KOPT-K1 (cell line): ENCODE measurements around the gene DOK6.

Experiments
- H3K27ac ChIP-seq: fragments of 200-600 bp; sonication (generic); 2 replicates; pipeline ENCODE4 v1.5.1; 2016; ENCODE audit warnings: antibody characterized with exemption, mild to moderate bottlenecking, low read depth, low read length; ENCODE audit not compliant: poor library complexity, severe bottlenecking
- H3K36me3 ChIP-seq: fragments of 200-600 bp; sonication (generic); 2 replicates; pipeline ENCODE4 v1.5.1; 2017; ENCODE audit warnings: antibody characterized with exemption, mild to moderate bottlenecking, low read length, moderate library complexity; ENCODE audit not compliant: insufficient read depth
- H3K9me3 ChIP-seq: fragments of 200-600 bp; sonication (generic); 2 replicates; pipeline ENCODE4 v1.5.1; 2017; ENCODE audit warnings: antibody characterized with exemption, low read length, mild to moderate bottlenecking; ENCODE audit not compliant: insufficient read depth, poor library complexity, severe bottlenecking

The DOK6 gene

DNA sequence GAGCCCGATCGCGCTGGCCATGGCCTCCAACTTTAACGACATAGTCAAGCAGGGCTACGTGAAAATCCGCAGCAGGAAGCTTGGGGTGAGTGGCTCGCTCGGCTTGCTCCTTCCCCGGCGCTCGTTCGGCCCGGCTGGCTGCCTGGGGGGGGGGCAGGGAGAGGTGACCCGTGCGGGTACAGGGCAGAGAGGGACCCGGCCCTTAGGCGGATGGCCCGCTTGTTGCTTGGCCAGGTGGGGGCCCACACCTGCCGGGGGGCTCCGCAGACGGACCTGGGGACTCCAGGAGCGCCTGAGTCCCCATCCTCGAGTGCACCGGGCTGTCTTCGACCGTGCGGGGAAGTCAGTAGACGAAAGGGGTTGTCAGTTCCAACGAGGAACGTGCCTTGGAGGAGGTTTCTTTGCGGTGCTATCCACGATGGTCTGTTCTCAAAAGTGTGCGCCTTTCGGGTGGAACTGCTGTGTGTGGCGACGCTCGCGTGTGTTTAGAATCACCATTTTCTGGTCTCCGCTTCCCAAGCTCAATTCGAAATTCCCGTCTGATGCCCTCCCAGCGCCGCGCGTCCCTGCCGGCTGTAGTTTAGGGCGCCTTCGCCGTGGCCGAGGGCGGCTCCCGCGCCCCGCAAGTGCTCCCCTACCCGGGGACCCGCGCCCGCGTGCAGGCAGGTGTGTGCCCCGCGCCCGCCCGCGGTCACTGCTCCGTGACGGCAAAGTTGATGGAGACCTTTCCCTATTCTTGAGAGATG, 711 bp downstream of the DOK6 start:
- Histone ChIP-seq H3K27ac (no peak overlapping the region), H3K9me3 (peaks cover 11% of the 10 kb centered on the region), H3K36me3 (no peaks in the 10 kb centered on the region)

DNA sequence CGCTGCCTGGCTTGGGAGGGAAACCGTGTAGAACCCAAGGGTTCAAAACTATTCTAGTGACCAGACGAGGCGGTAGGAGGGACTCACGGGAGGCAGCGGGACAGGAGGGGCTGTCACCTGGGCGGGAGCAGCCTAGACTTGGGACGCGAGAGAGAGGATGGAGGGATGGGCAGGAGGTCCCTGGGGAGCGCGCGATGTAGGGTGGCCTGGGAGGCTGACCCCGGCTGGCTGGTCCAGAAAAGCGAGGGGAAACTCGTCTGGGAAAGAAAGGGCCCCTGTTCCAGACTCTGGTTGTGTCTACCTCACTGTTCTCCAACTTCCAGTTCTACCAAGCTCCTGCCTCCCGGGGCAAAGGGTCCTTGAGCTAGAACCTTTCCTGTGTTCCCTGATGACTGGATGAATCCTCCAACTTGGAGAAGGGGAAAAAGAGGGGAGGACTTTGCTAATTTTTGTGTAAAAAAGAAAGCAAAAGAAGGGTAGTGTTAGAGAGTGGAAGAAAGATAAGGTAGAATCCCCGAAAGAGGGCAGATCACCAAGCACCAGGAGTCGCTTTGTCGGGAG, 1.4 kb downstream of the DOK6 start:
- Histone ChIP-seq H3K9me3 (peaks cover 11% of the 10 kb centered on the region), H3K27ac (no peak overlapping the region), H3K36me3 (no peaks in the 10 kb centered on the region)

DNA sequence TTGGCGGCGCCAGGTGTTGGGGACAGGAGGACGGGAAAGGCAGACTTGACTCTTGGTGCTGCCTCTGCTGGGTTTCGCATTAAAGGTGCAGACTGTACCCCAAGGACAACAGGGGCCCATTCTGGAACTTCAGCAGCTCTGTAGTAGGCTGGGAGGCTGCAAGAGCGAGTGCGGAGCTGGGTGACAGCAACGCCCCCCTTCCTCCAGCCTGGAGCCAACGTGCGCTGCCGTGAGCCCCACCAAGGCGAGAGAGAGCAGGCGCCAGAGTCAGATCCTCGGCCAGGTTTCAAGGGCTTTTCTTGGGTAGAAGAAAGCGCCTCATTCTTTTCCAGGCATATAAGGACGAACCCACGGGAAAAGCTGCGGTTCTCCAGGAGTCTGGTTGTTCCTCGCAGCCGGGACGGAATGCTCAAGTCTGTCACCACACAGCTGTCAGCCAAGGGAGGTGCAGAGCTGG, 1.9 kb downstream of the DOK6 start:
- peaks cover 11% of the 10 kb centered on the region for H3K9me3 ChIP-seq
- H3K36me3 ChIP-seq: no peaks in the 10 kb centered on the region

DNA sequence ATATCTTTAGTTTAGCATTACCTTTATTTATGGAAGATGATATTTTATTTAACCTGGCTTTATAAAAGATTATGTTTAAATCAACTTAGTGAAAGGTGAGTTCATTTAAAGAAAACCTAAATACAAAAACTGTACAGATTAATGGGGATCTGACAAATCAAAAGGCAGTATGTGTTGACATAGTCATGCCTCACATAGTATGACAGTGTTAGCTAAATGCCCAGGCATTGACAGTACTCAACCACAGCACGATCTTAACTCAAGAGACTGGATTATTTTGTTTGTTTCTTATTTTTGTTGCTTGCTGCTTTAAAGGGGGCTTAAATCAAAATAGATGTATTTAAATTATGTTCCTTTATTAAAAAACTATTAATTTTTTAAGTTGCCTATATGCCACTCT, 7.8 kb downstream of the DOK6 start:
- H3K9me3 ChIP-seq: no peaks in the 10 kb centered on the region
- no peak overlapping the region for H3K27ac ChIP-seq
- no peaks in the 10 kb centered on the region for H3K36me3 ChIP-seq

More for the DNA sequence above, 1.9 kb downstream of the DOK6 start:
- no peak overlapping the region for H3K27ac ChIP-seq

DNA sequence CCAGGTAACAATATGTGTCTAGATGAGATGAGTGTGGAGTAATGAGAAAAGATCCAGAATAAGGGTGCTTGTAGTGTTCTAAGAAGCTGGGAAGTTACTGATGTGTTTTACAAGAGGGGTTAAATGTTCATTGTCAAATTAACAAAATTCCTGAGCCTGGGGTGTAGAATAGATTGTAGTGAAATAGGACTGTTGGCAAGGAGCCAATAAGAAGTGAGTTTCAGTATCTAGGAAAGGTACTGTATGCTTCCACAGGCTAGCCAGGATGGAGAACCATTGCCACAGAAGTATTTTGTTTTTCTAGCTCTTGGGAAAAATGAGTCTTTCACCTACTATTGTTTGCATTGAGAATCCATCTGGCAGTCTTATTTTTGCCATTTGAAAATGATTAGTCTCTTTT, 10.5 kb downstream of the DOK6 start:
- Histone ChIP-seq H3K36me3 (no peaks in the 10 kb centered on the region), H3K9me3 (no peaks in the 10 kb centered on the region), H3K27ac (no peak overlapping the region)

DNA sequence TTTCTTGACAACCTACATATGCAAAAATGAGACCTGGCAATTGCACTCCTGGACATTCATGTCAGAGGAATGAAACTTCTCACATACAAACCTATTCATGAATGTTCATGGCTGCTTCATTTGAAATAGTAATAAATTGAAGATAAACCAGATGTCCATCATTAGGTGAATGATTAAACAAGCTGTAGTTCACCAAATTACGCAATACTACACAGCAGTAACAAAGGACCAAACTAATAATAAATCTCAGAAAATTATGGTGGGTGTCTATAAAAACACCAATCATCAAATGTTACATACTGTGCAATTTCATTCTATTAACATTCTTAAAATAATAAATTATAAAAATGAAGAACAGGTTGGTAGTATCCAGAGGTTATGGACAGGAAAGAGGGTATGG, 13.5 kb downstream of the DOK6 start:
- Histone ChIP-seq H3K36me3 (no peaks in the 10 kb centered on the region), H3K27ac (no peak overlapping the region), H3K9me3 (no peaks in the 10 kb centered on the region)

DNA sequence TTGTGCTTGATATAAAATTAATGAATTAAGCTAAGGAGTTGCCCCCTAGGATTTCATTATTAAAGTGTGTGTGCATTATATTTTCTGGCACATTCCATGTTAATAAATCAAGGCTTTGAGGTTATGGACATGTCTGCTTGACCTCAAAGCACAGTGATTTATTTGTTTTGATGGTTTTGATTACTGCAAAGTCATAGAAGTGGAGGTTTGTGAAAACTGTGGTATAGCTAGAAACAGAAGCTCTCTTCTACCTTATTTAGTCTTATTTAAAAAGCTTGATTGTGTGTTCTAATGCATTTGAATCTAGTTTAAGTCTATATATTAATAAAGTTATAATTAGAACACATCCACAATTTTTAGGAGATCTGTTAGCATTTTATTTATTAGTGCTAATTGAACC, 32.2 kb downstream of the DOK6 start:
- no peaks in the 10 kb centered on the region for H3K9me3 ChIP-seq
- H3K27ac ChIP-seq: no peak overlapping the region
- H3K36me3 ChIP-seq: no peaks in the 10 kb centered on the region

DNA sequence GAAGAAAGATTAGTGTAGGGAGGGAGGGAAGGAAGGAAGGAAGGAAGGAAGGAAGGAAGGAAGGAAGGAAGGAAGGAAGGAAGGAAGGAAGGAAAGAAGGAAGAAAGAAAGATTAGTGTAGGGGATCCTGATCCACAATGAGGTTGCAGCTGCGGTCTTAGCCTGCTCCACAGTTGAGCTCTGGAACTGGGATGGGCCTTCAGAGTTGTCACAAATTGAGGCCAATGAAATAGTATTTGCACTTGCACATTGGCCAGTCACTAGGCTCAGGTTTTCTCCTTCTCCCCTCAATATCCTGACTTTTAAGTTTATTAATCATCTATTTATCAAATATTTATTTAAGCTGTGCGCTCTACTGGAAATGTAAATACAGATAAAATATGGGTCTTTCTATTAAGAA, 34.3 kb downstream of the DOK6 start:
- no peaks in the 10 kb centered on the region for H3K36me3 ChIP-seq
- no peak overlapping the region for H3K27ac ChIP-seq
- H3K9me3 ChIP-seq: no peaks in the 10 kb centered on the region

DNA sequence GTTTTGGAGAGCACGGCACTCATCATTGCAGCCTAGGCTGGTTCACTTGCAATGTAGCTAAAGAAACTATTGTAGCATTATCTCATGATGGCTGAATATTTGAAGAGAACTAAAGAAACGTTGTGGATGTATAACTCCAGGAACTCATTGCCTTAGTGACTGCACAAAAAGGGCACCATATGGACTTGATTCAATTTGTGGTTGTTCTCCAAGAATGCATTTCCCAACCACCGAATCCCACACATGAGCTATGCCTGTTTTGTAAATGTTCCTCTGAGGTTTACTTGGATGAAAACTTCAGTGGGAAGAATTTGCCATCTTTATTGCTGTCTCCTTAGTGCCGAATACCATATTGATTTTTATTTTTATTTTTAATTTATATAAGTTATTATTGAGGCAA, 43.5 kb downstream of the DOK6 start:
- Histone ChIP-seq H3K36me3 (no peaks in the 10 kb centered on the region), H3K27ac (no peak overlapping the region), H3K9me3 (peaks cover 3% of the 10 kb centered on the region)

DNA sequence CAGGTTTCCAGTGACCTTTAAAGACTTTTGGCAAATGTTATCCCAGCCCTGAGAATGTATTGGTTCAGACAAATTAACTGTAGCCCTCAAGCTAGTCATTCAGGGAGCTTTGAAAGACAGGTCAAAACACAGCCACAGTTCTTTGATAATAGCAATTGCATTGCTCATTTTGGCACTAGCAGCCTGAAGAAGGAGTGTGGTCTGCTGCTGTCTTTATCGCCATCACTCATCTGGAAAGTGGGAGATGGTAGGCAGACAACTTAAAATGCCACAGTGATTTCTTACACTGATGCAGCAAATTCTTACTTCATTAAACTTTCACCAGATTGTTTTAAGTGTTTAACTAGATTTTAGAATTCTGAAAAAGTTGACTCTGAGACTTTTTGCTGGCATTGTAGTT, 47.2 kb downstream of the DOK6 start:
- H3K27ac ChIP-seq: no peak overlapping the region
- H3K9me3 ChIP-seq: peaks cover 3% of the 10 kb centered on the region
- H3K36me3 ChIP-seq: no peaks in the 10 kb centered on the region

DNA sequence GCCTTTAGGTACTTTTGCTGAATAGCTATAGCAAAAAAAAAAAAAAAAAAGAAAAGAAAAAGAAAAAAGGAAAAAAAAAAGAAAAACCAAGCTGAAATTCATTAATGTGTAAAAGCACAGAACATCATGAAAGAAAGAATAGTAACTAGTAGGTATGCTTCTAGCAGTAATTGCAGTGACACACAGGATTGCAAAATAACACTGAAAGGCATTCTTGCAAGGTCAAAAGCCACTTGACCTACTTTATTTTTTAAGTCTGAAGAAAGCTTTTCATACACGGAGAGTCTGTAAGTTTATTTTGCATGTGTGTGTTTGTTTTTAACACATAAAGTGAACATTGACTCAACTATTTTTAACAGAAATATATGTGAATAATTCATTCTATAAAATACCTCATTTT, 54.4 kb downstream of the DOK6 start:
- Histone ChIP-seq H3K36me3 (no peaks in the 10 kb centered on the region), H3K9me3 (no peaks in the 10 kb centered on the region), H3K27ac (no peak overlapping the region)

DNA sequence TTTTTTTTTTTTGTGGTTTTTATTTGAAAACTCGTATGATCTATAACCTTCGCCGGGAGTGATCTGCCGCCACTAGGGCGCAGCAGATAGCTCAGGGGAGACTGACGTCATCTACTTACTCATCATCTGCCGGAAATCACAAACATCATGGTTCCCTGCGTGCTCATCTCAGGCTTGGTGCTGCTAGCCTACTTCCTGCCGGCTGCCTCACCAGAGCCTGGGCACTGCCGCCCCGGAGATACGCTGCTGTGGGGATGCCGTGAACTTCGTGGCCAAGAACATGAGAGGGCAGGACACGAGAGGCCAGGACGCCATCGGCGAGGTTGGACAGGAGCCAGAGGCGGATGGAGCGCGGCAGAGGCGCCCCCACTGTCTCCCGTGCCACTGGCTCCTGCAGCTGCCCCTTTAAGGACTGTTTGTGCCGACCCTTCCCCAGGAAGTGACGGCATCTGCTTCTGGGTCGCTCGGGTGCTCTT, 68.8 kb downstream of the DOK6 start:
- Histone ChIP-seq H3K36me3 (no peaks in the 10 kb centered on the region), H3K9me3 (peaks cover 5% of the 10 kb centered on the region), H3K27ac (no peak overlapping the region)

DNA sequence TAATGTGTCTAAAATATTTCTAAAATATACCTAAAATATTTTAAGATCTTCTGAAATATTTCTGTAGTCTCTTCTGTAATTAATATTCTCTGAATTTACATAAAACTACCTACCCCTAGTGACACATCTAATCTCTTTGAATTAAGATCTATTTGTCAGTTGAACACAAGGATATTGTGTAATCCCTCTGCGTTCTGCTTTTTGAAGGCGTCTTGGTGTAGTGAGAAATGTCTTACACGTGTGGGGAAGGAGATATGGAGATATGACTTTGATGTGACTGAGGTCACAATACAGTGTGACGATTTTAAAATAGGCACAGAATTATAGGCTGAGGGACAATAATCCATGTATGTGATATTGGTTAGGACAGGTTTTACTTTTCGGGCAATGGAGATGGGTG, 79.8 kb downstream of the DOK6 start:
- Histone ChIP-seq H3K27ac (no peak overlapping the region), H3K9me3 (no peaks in the 10 kb centered on the region), H3K36me3 (no peaks in the 10 kb centered on the region)

DNA sequence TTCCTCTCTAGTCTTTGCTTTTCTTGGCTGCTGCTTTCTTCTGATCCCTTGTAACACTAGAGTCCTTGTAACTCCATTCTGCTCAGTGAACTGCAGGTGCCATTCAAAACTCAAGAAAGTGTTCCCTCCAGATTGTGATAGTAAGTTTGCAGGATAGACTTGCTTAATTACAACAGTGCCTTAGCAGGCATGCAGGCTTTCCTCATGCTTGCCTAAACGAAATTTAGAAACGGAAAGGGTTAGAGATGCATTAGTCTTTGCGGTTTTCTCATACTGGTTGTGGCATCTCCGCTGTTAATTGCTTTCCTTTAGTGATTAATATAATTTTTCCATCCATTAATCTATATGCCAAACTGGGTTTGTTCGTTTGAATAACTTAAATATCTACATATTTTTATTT, 82.9 kb downstream of the DOK6 start:
- Histone ChIP-seq H3K9me3 (no peaks in the 10 kb centered on the region), H3K27ac (no peak overlapping the region), H3K36me3 (no peaks in the 10 kb centered on the region)

DNA sequence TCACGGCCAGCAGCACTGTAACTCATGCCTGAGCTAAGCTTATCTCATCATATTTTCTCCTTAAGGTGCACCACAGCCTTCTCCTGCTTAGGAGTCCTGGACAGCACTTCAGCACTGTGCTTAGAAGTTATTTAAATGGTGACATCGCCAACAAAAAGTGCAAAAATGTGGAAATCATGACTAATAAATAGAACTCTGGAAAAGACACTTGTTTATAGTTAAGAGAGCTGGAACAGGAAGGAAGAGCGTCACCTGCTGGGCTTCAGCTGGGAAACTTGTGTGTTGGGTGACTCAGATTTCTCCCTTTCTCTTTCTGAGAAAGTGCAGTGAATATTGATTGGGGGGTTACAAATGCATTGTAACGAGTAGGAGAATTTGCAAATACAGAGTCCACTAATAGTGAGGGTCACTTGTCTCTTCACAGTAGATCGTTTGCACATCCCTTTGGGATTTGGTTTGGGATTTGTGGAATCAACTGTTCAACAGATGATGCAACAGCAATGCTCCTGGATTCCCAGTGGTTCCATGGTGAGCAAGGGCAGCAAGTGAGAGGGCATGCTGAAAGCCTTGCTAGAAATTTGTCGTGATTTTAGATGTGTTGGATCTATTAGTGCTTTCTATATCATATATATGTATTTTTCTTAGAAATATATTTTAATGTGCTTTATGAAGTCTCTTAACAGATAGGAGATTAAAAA, 84.2 kb downstream of the DOK6 start:
- Histone ChIP-seq H3K27ac (no peak overlapping the region), H3K9me3 (no peaks in the 10 kb centered on the region), H3K36me3 (no peaks in the 10 kb centered on the region)
